Retina (tissue), 1 donor: Measurements from ENCODE around the gene ZMYND11.

Experiments
- DNase-seq: peaks from one replicate; pipeline ENCODE4 v3.0.0-alpha.2; 2016

ZMYND11 gene

GRCh38 chr10:201328-201771 lies 66.1 kb downstream of the ZMYND11 start:
- DNase-seq, result no peak

GRCh38 chr10:208616-209015 lies 73.4 kb downstream of the ZMYND11 start:
- DNase-seq, result no peak

- DNase-seq, result no peak
These were observed 74.1 kb downstream of the ZMYND11 start for GRCh38 chr10:209357-209756.

- DNase-seq, result no peak
These were observed 75.0 kb downstream of the ZMYND11 start for GRCh38 chr10:210297-210696.

- DNase-seq, result no peak
These were observed 80.2 kb downstream of the ZMYND11 start for GRCh38 chr10:215444-215843.

- DNase-seq, result no peak
These were observed 83.5 kb downstream of the ZMYND11 start for GRCh38 chr10:218798-219197.

- DNase-seq, result no peak
These were observed 84.6 kb downstream of the ZMYND11 start for GRCh38 chr10:219731-220472.

- DNase-seq, result no peak
These were observed 89.3 kb downstream of the ZMYND11 start for GRCh38 chr10:224571-224970.

- no peak for DNase-seq
These were observed 90.8 kb downstream of the ZMYND11 start for GRCh38 chr10:226018-226417.

- DNase-seq, result no peak
These were observed 91.8 kb downstream of the ZMYND11 start for GRCh38 chr10:227014-227413.

- DNase-seq, result no peak
These were observed 93.1 kb downstream of the ZMYND11 start for GRCh38 chr10:228366-228765.

GRCh38 chr10:230758-231157 lies 95.5 kb downstream of the ZMYND11 start:
- no peak for DNase-seq

- DNase-seq, result no peak
These were observed 96.8 kb downstream of the ZMYND11 start for GRCh38 chr10:232061-232460.

- no peak for DNase-seq
These were observed 97.6 kb downstream of the ZMYND11 start for GRCh38 chr10:232878-233277.

GRCh38 chr10:234708-235406 lies 99.6 kb downstream of the ZMYND11 start:
- peak; percentile 24 for DNase-seq

- DNase-seq, result no peak
These were observed 100.7 kb downstream of the ZMYND11 start for GRCh38 chr10:235915-236314.

- no peak for DNase-seq
These were observed 103.9 kb downstream of the ZMYND11 start for GRCh38 chr10:239109-239508.

GRCh38 chr10:241451-241850 lies 106.2 kb downstream of the ZMYND11 start:
- no peak for DNase-seq

- DNase-seq, result no peak
These were observed 106.8 kb downstream of the ZMYND11 start for GRCh38 chr10:241966-242643.

- no peak for DNase-seq
These were observed 109.0 kb downstream of the ZMYND11 start for GRCh38 chr10:244227-244626.

GRCh38 chr10:246431-246830 lies 111.2 kb downstream of the ZMYND11 start:
- DNase-seq, result no peak

GRCh38 chr10:247480-247879 lies 112.2 kb downstream of the ZMYND11 start:
- DNase-seq, result no peak

GRCh38 chr10:248307-248706 lies 113.1 kb downstream of the ZMYND11 start:
- DNase-seq, result no peak
